H1 (cell line): ENCODE results near the gene SRPX2. TPM values are rescaled to one million over a fixed set of nuclear protein-coding genes. Genes with fewer than 3 reads are reported as not detected.

ENCODE experiments used
- CHD1 ChIP-seq: IDR thresholded peaks from 2 replicates; pipeline ENCODE4 v1.6.1; 2012; ENCODE audit warnings: low read depth, low read length, improper control_type of control experiment
- KDM1A ChIP-seq: fragments of 200-600, 300-600 bp; sonication (generic); IDR thresholded peaks from 2 replicates; pipeline ENCODE4 v1.7.1; 2016; ENCODE audit warnings: mild to moderate bottlenecking, low read length, borderline replicate concordance
- KDM5A ChIP-seq: fragments of 200-600 bp; IDR thresholded peaks from 2 replicates; pipeline ENCODE4 v1.7.1; 2012; ENCODE audit warnings: mild to moderate bottlenecking, low read length, inconsistent platforms, mixed read lengths
- SUZ12 ChIP-seq: fragments of 200-600 bp; sonication (generic); IDR thresholded peaks from 2 replicates; pipeline ENCODE4 v1.6.1; 2012; ENCODE audit warnings: mild to moderate bottlenecking, inconsistent platforms, low read length, moderate library complexity, mixed read lengths
- TEAD4 ChIP-seq: IDR thresholded peaks from 2 replicates; pipeline ENCODE4 v1.6.1; 2012; ENCODE audit warnings: low read depth, low read length, inconsistent platforms, mixed read lengths
- YY1 ChIP-seq: IDR thresholded peaks from 2 replicates; pipeline ENCODE4 v1.6.1; 2011; ENCODE audit warnings: low read depth, mild to moderate bottlenecking, low read length
- ZNF274 ChIP-seq: IDR thresholded peaks from 2 replicates; pipeline ENCODE4 v1.7.0; 2012; ENCODE audit warnings: low read length, borderline replicate concordance; ENCODE audit errors: extremely low read depth
- polyA plus RNA-seq, 7 experiments: library from polyadenylated mRNA; depleted of rRNA in 3 of 7; stranded (reverse) in 5 of 7; unstranded in 2 of 7; fragments of >200 nt in 5 of 7; fragments of 200-250 nt in 2 of 7; gene quantifications; 1 replicate in 5 of 7; 2 replicates in 1 of 7; 4 replicates in 1 of 7; pipeline versions ENCODE4 v1.2.1 to v1.2.3, GENCODE V29; 2011 to 2013; ENCODE audit warnings: missing spikeins in 2 of 7, mixed read lengths in 2 of 7
- total RNA-seq: library from RNA; stranded (reverse); fragmentation: NEBNext Ultra II Directional; extraction: Animal tissue kit (Norgen Biotek cat#: 25700); gene quantifications from 2 replicates; pipeline ENCODE4 v1.2.1, GENCODE V29; 2021

SRPX2 gene
- total and polyA plus RNA-seq, 2 of the 8 experiments (the other 6 are each of a cell fraction or from before 2014, with no cell fraction given) = not detected

GRCh38 chrX:100606753-100607152 is 37.2 kb upstream of the SRPX2 start (continued):
- TF ChIP-seq ZNF274 (no peak), CHD1 (no peak), SUZ12 (no peak), YY1 (no peak), KDM1A (no peak), KDM5A (no peak), TEAD4 (no peak)
- TF ChIP-seq, all 59 proteins: peak for 0
